NK-92 (cell line): ENCODE data around the gene THRAP3.

Source experiments
- DNase-seq: peaks from one replicate; lab custom pipeline; 2025; ENCODE audit not compliant: unreplicated experiment; lab: John Stamatoyannopoulos, UW

Gene THRAP3

GRCh38 chr1:36287595-36287994, 63.4 kb downstream of the THRAP3 start:
- DNase-seq = no peak

- no peak for DNase-seq
These were observed 71.1 kb downstream of the THRAP3 start for GRCh38 chr1:36295390-36295789.

- no peak for DNase-seq
These were observed 72.8 kb downstream of the THRAP3 start for GRCh38 chr1:36297062-36297461.

- DNase-seq = no peak
These were observed 74.4 kb downstream of the THRAP3 start for GRCh38 chr1:36298640-36299039.

GRCh38 chr1:36300526-36300925, 76.3 kb downstream of the THRAP3 start:
- DNase-seq = no peak

- no peak for DNase-seq
These were observed 77.0 kb downstream of the THRAP3 start for GRCh38 chr1:36301220-36301619.

- DNase-seq = no peak
These were observed 79.0 kb downstream of the THRAP3 start for GRCh38 chr1:36303244-36303643.

GRCh38 chr1:36303650-36304360, 79.6 kb downstream of the THRAP3 start:
- DNase-seq = no peak

- no peak for DNase-seq
These were observed 80.3 kb downstream of the THRAP3 start for GRCh38 chr1:36304521-36304920.

GRCh38 chr1:36304970-36305914, 81.0 kb downstream of the THRAP3 start:
- no peak for DNase-seq

GRCh38 chr1:36305915-36306209, 81.6 kb downstream of the THRAP3 start:
- DNase-seq = no peak

GRCh38 chr1:36306210-36306901, 82.1 kb downstream of the THRAP3 start, which contains the start of gene SH3D21:
Gene SH3D21, plus strand, starts transcription at chr1:36306368. Its CDS starts 53 bp downstream, at chr1:36306421.
- DNase-seq = no peak

- DNase-seq = peak; percentile 45
These were observed 82.7 kb downstream of the THRAP3 start for GRCh38 chr1:36306902-36307456.

GRCh38 chr1:36307601-36308330, 83.5 kb downstream of the THRAP3 start:
- DNase-seq = no peak

GRCh38 chr1:36309397-36309796, 85.2 kb downstream of the THRAP3 start:
- DNase-seq = no peak

GRCh38 chr1:36320291-36320761, 96.1 kb downstream of the THRAP3 start:
- DNase-seq = no peak

- DNase-seq = no peak
These were observed 96.5 kb downstream of the THRAP3 start for GRCh38 chr1:36320767-36321118.

- no peak for DNase-seq
These were observed 97.1 kb downstream of the THRAP3 start for GRCh38 chr1:36321119-36321951.

- DNase-seq = no peak
These were observed 98.0 kb downstream of the THRAP3 start for GRCh38 chr1:36322041-36322785.
